CD14-positive monocyte (primary cell): ENCODE data around the gene BCAP31. TPM values are rescaled to one million over a fixed set of nuclear protein-coding genes. Genes with fewer than 3 reads are reported as not detected.
"Not testable (repeated sequence)": the region's sequence is repeated elsewhere in the genome, so short reads cannot be mapped to it uniquely, and the experiment has no call there.

ENCODE experiments used
- DNase-seq, 3 donors: peaks; one replicate each; pipeline ENCODE4 v3.0.0-alpha.2; 2011 to 2022
- H2AFZ ChIP-seq: 2 replicates; pipeline ENCODE4 v1.6.0; 2012; ENCODE audit warnings: mild to moderate bottlenecking, low read depth, low read length, inconsistent platforms; ENCODE audit not compliant: insufficient read depth, poor library complexity, severe bottlenecking
- H3K27ac ChIP-seq, 2 donors: 1 replicate in 1 of 2; 2 replicates in 1 of 2; pipeline ENCODE4 v1.5.1; 2012 to 2013; ENCODE audit warnings: low read length in 2 of 2, control low read depth in 1 of 2, inconsistent platforms in 1 of 2, low read depth in 1 of 2, mild to moderate bottlenecking in 1 of 2
- H3K27me3 ChIP-seq, 2 donors: one replicate each; pipeline versions ENCODE4 v1.6.0 to v1.6.1; 2011 to 2013; ENCODE audit warnings: low read length in 2 of 2; ENCODE audit not compliant: control insufficient read depth in 2 of 2, insufficient read depth in 2 of 2
- H3K36me3 ChIP-seq, 2 donors: replicated peaks in 1 of 2; 1 replicate in 1 of 2; 2 replicates in 1 of 2; pipeline versions ENCODE4 v1.5.1 to v1.6.1; 2012 to 2013; ENCODE audit warnings: low read length in 2 of 2, control low read depth in 1 of 2, inconsistent platforms in 1 of 2, mild to moderate bottlenecking in 1 of 2; ENCODE audit not compliant: insufficient read depth in 2 of 2, control insufficient read depth in 1 of 2
- H3K4me1 ChIP-seq, 2 donors: 1 replicate in 1 of 2; 2 replicates in 1 of 2; pipeline versions ENCODE4 v1.5.1 to v1.6.1; 2012 to 2013; ENCODE audit warnings: low read length in 2 of 2, control low read depth in 1 of 2, inconsistent platforms in 1 of 2, mild to moderate bottlenecking in 1 of 2, moderate library complexity in 1 of 2; ENCODE audit not compliant: insufficient read depth in 2 of 2, control insufficient read depth in 1 of 2
- H3K4me2 ChIP-seq: replicated peaks from 2 replicates; pipeline ENCODE3; 2012; ENCODE audit warnings: low read length, moderate library complexity, mild to moderate bottlenecking; ENCODE audit not compliant: poor library complexity, severe bottlenecking; ENCODE audit errors: extremely low read depth
- H3K4me3 ChIP-seq, 3 experiments: fragments of 200-600 bp in 1 of 3; sonication (generic) in 1 of 3; replicated peaks in 1 of 3; 1 replicate in 2 of 3; 2 replicates in 1 of 3; pipeline ENCODE4 v1.5.1; 2011 to 2013; ENCODE audit warnings: low read length in 3 of 3, mild to moderate bottlenecking in 3 of 3, control low read depth in 2 of 3, low read depth in 2 of 3, inconsistent platforms in 1 of 3, moderate library complexity in 1 of 3
- H3K79me2 ChIP-seq: 2 replicates; pipeline ENCODE4 v1.6.0; 2012; ENCODE audit warnings: mild to moderate bottlenecking, control low read depth, inconsistent platforms, low read length, moderate library complexity; ENCODE audit not compliant: insufficient read depth
- H3K9ac ChIP-seq: 2 replicates; pipeline ENCODE4 v1.6.0; 2017; ENCODE audit warnings: low read length, mild to moderate bottlenecking; ENCODE audit not compliant: insufficient read depth, poor library complexity, severe bottlenecking
- H3K9me3 ChIP-seq, 2 donors: replicated peaks in 1 of 2; 1 replicate in 1 of 2; 2 replicates in 1 of 2; pipeline versions ENCODE4 v1.5.1 to v1.6.1; 2012 to 2013; ENCODE audit warnings: low read length in 2 of 2, control low read depth in 1 of 2; ENCODE audit not compliant: control insufficient read depth in 1 of 2, insufficient read depth in 1 of 2
- H4K20me1 ChIP-seq: 2 replicates; pipeline ENCODE4 v1.6.0; 2012; ENCODE audit warnings: mild to moderate bottlenecking, low read length, control low read depth, moderate library complexity; ENCODE audit not compliant: insufficient read depth
- H3K27ac Mint-ChIP-seq, 7 donors: one replicate each; pipeline ENCODE4 v1.8.0; 2020; ENCODE audit warnings: mild to moderate bottlenecking in 7 of 7, mixed read lengths in 7 of 7, moderate library complexity in 6 of 7, inconsistent platforms in 2 of 7
- H3K27me3 Mint-ChIP-seq, 3 donors: one replicate each; pipeline ENCODE4 v1.8.0; 2021 to 2022; ENCODE audit warnings: low read depth in 3 of 3, mild to moderate bottlenecking in 3 of 3, mixed read lengths in 3 of 3, moderate library complexity in 3 of 3, inconsistent platforms in 1 of 3
- H3K36me3 Mint-ChIP-seq, 2 donors: one replicate each; pipeline ENCODE4 v1.8.0; 2020; ENCODE audit warnings: mixed read lengths in 2 of 2, inconsistent platforms in 1 of 2, mild to moderate bottlenecking in 1 of 2
- H3K4me1 Mint-ChIP-seq: one replicate; pipeline ENCODE4 v1.8.0; 2020; ENCODE audit warnings: mild to moderate bottlenecking, mixed read lengths
- H3K4me3 Mint-ChIP-seq, 2 donors: one replicate each; pipeline ENCODE4 v1.8.0; 2020; ENCODE audit warnings: mild to moderate bottlenecking in 2 of 2, mixed read lengths in 2 of 2, moderate library complexity in 1 of 2
- H3K9me3 Mint-ChIP-seq, 7 donors: one replicate each; pipeline ENCODE4 v1.8.0; 2020 to 2022; ENCODE audit warnings: mixed read lengths in 7 of 7, mild to moderate bottlenecking in 6 of 7, moderate library complexity in 6 of 7, inconsistent platforms in 2 of 7
- WGBS: methylation state at CpG from one replicate; pipeline ENCODE4 v1.1.5; 2013; ENCODE audit warnings: missing lambda C conversion rate; ENCODE audit not compliant: insufficient coverage; 5-methylcytosine and 5-hydroxymethylcytosine counted together
- intact Hi-C, 2 donors: fragments of 100-400 bp; cut with micrococcal nuclease; formaldehyde crosslinking; loops; one replicate each; pipeline versions ENCODE4 v1.15.0 to v1.15.1; 2023
- polyA plus RNA-seq, 3 donors: library from polyadenylated mRNA; depleted of rRNA in 1 of 3; unstranded in 2 of 3; stranded (reverse) in 1 of 3; fragments of 300-500 nt in 2 of 3; fragments of >200 nt in 1 of 3; fragmentation: Illumina TruSeq in 2 of 3; gene quantifications; 1 replicate in 2 of 3; 2 replicates in 1 of 3; pipeline ENCODE4 v1.2.3, GENCODE V29; 2012 to 2021
- TF ChIP-seq, protein P1 (sequence below): fragments of 200-600 bp; IDR thresholded peaks from one replicate; pipeline ENCODE4 v1.8.0; 2022; ENCODE audit warnings: antibody characterized with exemption, mild to moderate bottlenecking

The BCAP31 gene
- polyA plus RNA-seq, 3 donors = 139 to 294 (median 288) TPM

DNA sequence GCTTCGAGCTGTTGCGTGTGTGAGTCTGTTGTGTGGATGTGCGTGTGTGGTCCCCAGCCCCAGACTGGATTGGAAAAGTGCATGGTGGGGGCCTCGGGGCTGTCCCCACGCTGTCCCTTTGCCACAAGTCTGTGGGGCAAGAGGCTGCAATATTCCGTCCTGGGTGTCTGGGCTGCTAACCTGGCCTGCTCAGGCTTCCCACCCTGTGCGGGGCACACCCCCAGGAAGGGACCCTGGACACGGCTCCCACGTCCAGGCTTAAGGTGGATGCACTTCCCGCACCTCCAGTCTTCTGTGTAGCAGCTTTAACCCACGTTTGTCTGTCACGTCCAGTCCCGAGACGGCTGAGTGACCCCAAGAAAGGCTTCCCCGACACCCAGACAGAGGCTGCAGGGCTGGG is 28.1 kb downstream of the BCAP31 start:
- intact Hi-C loops = no loop called here
- no peak overlapping the region for H3K27ac ChIP-seq
- 90% methylated on average over 2 of the region's 15 CpGs for WGBS
- Mint-ChIP-seq H3K27ac (no peak overlapping the region), H3K9me3 (no peaks in the 10 kb centered on the region), H3K4me1 (no peaks in the 10 kb centered on the region), H3K36me3 (peaks cover 27 to 45% of the 10 kb centered on the region in 2 donors), H3K27me3 (peaks cover under 1 to 20% (median 18%) of the 10 kb centered on the region in 3 donors), H3K4me3 (no peak overlapping the region)
- TF ChIP-seq, protein P1, sequence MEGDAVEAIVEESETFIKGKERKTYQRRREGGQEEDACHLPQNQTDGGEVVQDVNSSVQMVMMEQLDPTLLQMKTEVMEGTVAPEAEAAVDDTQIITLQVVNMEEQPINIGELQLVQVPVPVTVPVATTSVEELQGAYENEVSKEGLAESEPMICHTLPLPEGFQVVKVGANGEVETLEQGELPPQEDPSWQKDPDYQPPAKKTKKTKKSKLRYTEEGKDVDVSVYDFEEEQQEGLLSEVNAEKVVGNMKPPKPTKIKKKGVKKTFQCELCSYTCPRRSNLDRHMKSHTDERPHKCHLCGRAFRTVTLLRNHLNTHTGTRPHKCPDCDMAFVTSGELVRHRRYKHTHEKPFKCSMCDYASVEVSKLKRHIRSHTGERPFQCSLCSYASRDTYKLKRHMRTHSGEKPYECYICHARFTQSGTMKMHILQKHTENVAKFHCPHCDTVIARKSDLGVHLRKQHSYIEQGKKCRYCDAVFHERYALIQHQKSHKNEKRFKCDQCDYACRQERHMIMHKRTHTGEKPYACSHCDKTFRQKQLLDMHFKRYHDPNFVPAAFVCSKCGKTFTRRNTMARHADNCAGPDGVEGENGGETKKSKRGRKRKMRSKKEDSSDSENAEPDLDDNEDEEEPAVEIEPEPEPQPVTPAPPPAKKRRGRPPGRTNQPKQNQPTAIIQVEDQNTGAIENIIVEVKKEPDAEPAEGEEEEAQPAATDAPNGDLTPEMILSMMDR = no peak
- peaks cover 0 to 3% of the 10 kb centered on the region in 2 donors for H3K27me3 ChIP-seq
- peaks cover 22 to 33% of the 10 kb centered on the region in 2 donors for H3K36me3 ChIP-seq
- no peak overlapping the region for H3K4me2 ChIP-seq
- peaks cover 20% of the 10 kb centered on the region for H4K20me1 ChIP-seq
- H3K4me3 ChIP-seq = no peak overlapping the region
- H3K9me3 ChIP-seq = no peaks in the 10 kb centered on the region
- H3K4me1 ChIP-seq = no peaks in the 10 kb centered on the region
- H3K9ac ChIP-seq = no peak overlapping the region
- no peak overlapping the region for H2AFZ ChIP-seq
- DNase-seq = no peak
- H3K79me2 ChIP-seq = no peaks in the 10 kb centered on the region

DNA sequence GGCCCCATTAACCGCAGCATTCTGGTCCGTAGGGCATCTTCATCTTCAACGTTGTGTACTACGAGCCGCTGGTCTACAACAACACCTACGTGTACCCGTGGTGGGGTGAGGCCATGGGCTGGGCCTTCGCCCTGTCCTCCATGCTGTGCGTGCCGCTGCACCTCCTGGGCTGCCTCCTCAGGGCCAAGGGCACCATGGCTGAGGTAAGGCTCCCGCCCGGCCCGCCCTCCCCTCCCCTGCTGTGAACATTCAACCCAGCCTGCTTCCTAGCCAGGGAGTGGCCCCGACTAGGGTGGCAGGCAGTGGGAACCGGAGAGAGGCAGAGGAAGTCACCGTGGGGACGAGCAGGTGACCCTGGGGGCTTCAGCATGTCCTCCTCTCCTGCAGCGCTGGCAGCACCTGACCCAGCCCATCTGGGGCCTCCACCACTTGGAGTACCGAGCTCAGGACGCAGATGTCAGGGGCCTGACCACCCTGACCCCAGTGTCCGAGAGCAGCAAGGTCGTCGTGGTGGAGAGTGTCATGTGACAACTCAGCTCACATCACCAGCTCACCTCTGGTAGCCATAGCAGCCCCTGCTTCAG is 29.4 kb downstream of the BCAP31 start:
- TF ChIP-seq, protein P1 = no peak
- H3K27me3 Mint-ChIP-seq = peaks cover 9 to 29% (median 26%) of the 10 kb centered on the region in 3 donors
- H3K79me2 ChIP-seq = no peaks in the 10 kb centered on the region
- no peak overlapping the region for H3K27ac ChIP-seq
- no peaks in the 10 kb centered on the region for H3K4me1 Mint-ChIP-seq
- H3K36me3 ChIP-seq = peaks cover 14 to 22% of the 10 kb centered on the region in 2 donors
- peaks cover 0 to 12% of the 10 kb centered on the region in 2 donors for H3K27me3 ChIP-seq
- H3K4me3 Mint-ChIP-seq = no peak overlapping the region
- peaks cover 19 to 39% of the 10 kb centered on the region in 2 donors for H3K36me3 Mint-ChIP-seq
- no peaks in the 10 kb centered on the region for H3K9me3 ChIP-seq
- DNase-seq = no peak
- H4K20me1 ChIP-seq = peaks cover 16% of the 10 kb centered on the region
- H3K4me2 ChIP-seq = no peak overlapping the region
- H3K4me1 ChIP-seq = no peaks in the 10 kb centered on the region
- peaks cover 0 to 2% (median 0%) of the 10 kb centered on the region in 7 donors for H3K9me3 Mint-ChIP-seq
- no peak overlapping the region for H3K9ac ChIP-seq
- H3K4me3 ChIP-seq = no peak overlapping the region
- intact Hi-C loops = no loop called here
- no peak overlapping the region for H3K27ac Mint-ChIP-seq
- WGBS = 87% methylated on average over 3 of the region's 23 CpGs
- no peak overlapping the region for H2AFZ ChIP-seq

DNA sequence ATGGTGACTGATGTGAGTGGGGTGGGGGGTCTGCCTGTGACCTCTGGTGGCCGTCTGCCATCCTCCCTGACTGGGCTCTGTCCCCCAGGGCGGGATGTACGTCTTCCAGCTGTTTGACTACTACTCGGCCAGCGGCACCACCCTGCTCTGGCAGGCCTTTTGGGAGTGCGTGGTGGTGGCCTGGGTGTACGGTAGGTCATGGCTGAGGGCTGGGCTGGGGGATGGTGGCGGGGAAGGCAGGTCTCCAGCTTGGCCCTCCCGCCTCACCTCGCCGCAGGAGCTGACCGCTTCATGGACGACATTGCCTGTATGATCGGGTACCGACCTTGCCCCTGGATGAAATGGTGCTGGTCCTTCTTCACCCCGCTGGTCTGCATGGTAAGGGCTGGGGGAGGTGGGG is 29.9 kb downstream of the BCAP31 start:
- H3K9me3 ChIP-seq, H3K9me3 Mint-ChIP-seq, H3K4me1 ChIP-seq, H3K27ac ChIP-seq, H2AFZ ChIP-seq, DNase-seq, H3K4me1 Mint-ChIP-seq, intact Hi-C loops, H3K79me2 ChIP-seq, H3K9ac ChIP-seq, H3K4me2 ChIP-seq, H3K4me3 ChIP-seq, H3K4me3 Mint-ChIP-seq: not testable (repeated sequence)
- Mint-ChIP-seq H3K27me3 (peaks cover 14 to 34% (median 31%) of the 10 kb centered on the region in 3 donors), H3K36me3 (peaks cover 19 to 34% of the 10 kb centered on the region in 2 donors), H3K27ac (peak overlapping the region in 1 of 7 donors; percentile 72)
- H3K36me3 ChIP-seq = peaks cover 14 to 16% of the 10 kb centered on the region in 2 donors
- peaks cover 0 to 17% of the 10 kb centered on the region in 2 donors for H3K27me3 ChIP-seq
- H4K20me1 ChIP-seq = peaks cover 14% of the 10 kb centered on the region
- 100% methylated on average over 2 of the region's 16 CpGs for WGBS
